Endothelial cell of umbilical vein (primary cell): ENCODE measurements around the gene MICAL3. TPM values are rescaled to one million over a fixed set of nuclear protein-coding genes. Genes with fewer than 3 reads are reported as not detected.

Source experiments
- BruUV-seq: library from RNA; stranded (reverse); fragments of 400-500 nt; replicated peaks from 2 replicates; lab custom pipeline; 2021; lab: Mats Ljungman, UMichigan
- CTCF ChIA-PET: fragments of 300-600, 350-600 bp; sonication (Branson Sonifier 250); formaldehyde crosslinking; loops from one replicate; lab custom pipeline; 2021; ENCODE audit warnings: antibody characterized with exemption, inconsistent platforms; lab: Charles Lee
- POLR2A ChIA-PET: fragments of 300-600, 350-600 bp; sonication (Branson Sonifier 250); formaldehyde crosslinking; loops from one replicate; lab custom pipeline; 2021; ENCODE audit warnings: antibody characterized with exemption, inconsistent platforms; lab: Charles Lee
- DNase-seq: peaks from one replicate; pipeline ENCODE4 v3.0.0-alpha.2; 2011; ENCODE audit warnings: low read depth, low spot score
- FAIRE-seq: peaks from 2 replicates; lab custom pipeline; 2011; peaks lifted over from hg19 to GRCh38; lab: Jason Lieb, UNC
- H2AFZ ChIP-seq: 2 replicates; pipeline ENCODE4 v1.6.0; 2012; ENCODE audit warnings: low read depth, low read length, control low read depth, inconsistent platforms
- H3K27ac ChIP-seq: 2 replicates; pipeline ENCODE4 v1.5.1; 2011; ENCODE audit warnings: low read depth, mild to moderate bottlenecking, control low read depth, low read length, moderate library complexity; ENCODE audit not compliant: insufficient read depth
- H3K27me3 ChIP-seq, 2 experiments: 2 replicates each; pipeline versions ENCODE4 v1.6.0 to v1.6.1; 2011; ENCODE audit warnings: low read length in 2 of 2, mixed read lengths in 1 of 2; ENCODE audit not compliant: control insufficient read depth in 2 of 2, insufficient read depth in 2 of 2
- H3K36me3 ChIP-seq, 2 experiments: 2 replicates in 1 of 2; 3 replicates in 1 of 2; pipeline ENCODE4 v1.5.1; 2011; ENCODE audit warnings: low read length in 2 of 2, mild to moderate bottlenecking in 1 of 2, moderate library complexity in 1 of 2; ENCODE audit not compliant: control insufficient read depth in 2 of 2, insufficient read depth in 2 of 2; ENCODE audit errors: extremely low read depth in 1 of 2
- H3K4me1 ChIP-seq: 3 replicates; pipeline ENCODE4 v1.5.1; 2011; ENCODE audit warnings: mild to moderate bottlenecking, low read length; ENCODE audit not compliant: control insufficient read depth, insufficient read depth; ENCODE audit errors: extremely low read depth
- H3K4me2 ChIP-seq: 2 replicates; pipeline ENCODE4 v1.6.1; 2011; ENCODE audit warnings: low read length, control low read depth, mixed read lengths; ENCODE audit not compliant: insufficient read depth
- H3K4me3 ChIP-seq, 3 experiments: fragments of 200-600 bp in 1 of 3; sonication (generic), shearing (Covaris generic) in 1 of 3; replicated peaks in 1 of 3; 2 replicates each; pipeline ENCODE4 v1.5.1; 2011 to 2016; ENCODE audit warnings: control low read depth in 3 of 3, low read length in 3 of 3, mild to moderate bottlenecking in 2 of 3, inconsistent platforms in 1 of 3, low read depth in 1 of 3, moderate library complexity in 1 of 3; ENCODE audit not compliant: insufficient read depth in 1 of 3
- H3K79me2 ChIP-seq: 2 replicates; pipeline ENCODE4 v1.6.0; 2012; ENCODE audit warnings: low read length, inconsistent platforms; ENCODE audit not compliant: control insufficient read depth, insufficient read depth
- H3K9ac ChIP-seq: replicated peaks from 2 replicates; pipeline ENCODE3; 2011; ENCODE audit warnings: low read length, control low read depth; ENCODE audit not compliant: insufficient read depth; ENCODE audit errors: extremely low read depth
- H3K9me1 ChIP-seq: replicated peaks from 3 replicates; pipeline ENCODE4 v1.6.0; 2011; ENCODE audit warnings: mild to moderate bottlenecking, low read length; ENCODE audit not compliant: control insufficient read depth, insufficient read depth; ENCODE audit errors: extremely low read depth
- H3K9me3 ChIP-seq: replicated peaks from 2 replicates; pipeline ENCODE4 v1.5.1; 2012; ENCODE audit warnings: low read length, inconsistent platforms; ENCODE audit not compliant: control insufficient read depth, insufficient read depth
- H4K20me1 ChIP-seq: replicated peaks from 2 replicates; pipeline ENCODE3; 2011; ENCODE audit warnings: mild to moderate bottlenecking, low read length; ENCODE audit not compliant: control insufficient read depth, insufficient read depth; ENCODE audit errors: extremely low read depth
- EZH2 ChIP-seq: IDR thresholded peaks from 2 replicates; pipeline ENCODE4 v1.6.1; 2012; ENCODE audit warnings: borderline replicate concordance, low read depth, mild to moderate bottlenecking, moderate library complexity, low read length, inconsistent platforms; ENCODE audit not compliant: severe bottlenecking
- FOS ChIP-seq: IDR thresholded peaks from 2 replicates; pipeline ENCODE4 v1.6.1; 2011; ENCODE audit warnings: mild to moderate bottlenecking, low read length, moderate library complexity, borderline replicate concordance; ENCODE audit not compliant: insufficient read depth
- GATA2 ChIP-seq: IDR thresholded peaks from 2 replicates; pipeline ENCODE4 v1.7.0; 2011; ENCODE audit warnings: low read depth, mild to moderate bottlenecking, moderate library complexity, mixed read lengths, low read length; ENCODE audit not compliant: insufficient read length, insufficient read depth
- JUN ChIP-seq: IDR thresholded peaks from 2 replicates; pipeline ENCODE4 v1.6.1; 2011; ENCODE audit warnings: borderline replicate concordance, low read depth; ENCODE audit not compliant: insufficient read length, insufficient read depth
- MYC ChIP-seq: IDR thresholded peaks from one replicate; pipeline ENCODE4 v1.6.1; 2011; ENCODE audit warnings: mild to moderate bottlenecking, low read depth, low read length
- POLR2A ChIP-seq: IDR thresholded peaks from 2 replicates; pipeline ENCODE4 v1.6.1; 2012; ENCODE audit warnings: low read depth, mild to moderate bottlenecking, control low read depth, low read length
- POLR2AphosphoS5 ChIP-seq: IDR thresholded peaks from 2 replicates; pipeline ENCODE4 v1.6.1; 2012; ENCODE audit warnings: low read depth, mild to moderate bottlenecking, control low read depth, low read length, moderate library complexity; ENCODE audit not compliant: insufficient read depth
- dilution Hi-C: fragments of 300-500 bp; cut with MboI; formaldehyde crosslinking; loops from one replicate; pipeline ENCODE4 v1.15.0; 2019; ENCODE audit warnings: low sequenced_read_pairs; ENCODE audit not compliant: extremely low pct_ligation_motif_present
- intact Hi-C: fragments of 100-400 bp; cut with micrococcal nuclease; formaldehyde crosslinking; loops from one replicate; pipeline ENCODE4 v1.10.0; 2022
- polyA plus RNA-seq, 4 experiments: library from polyadenylated mRNA; depleted of rRNA in 3 of 4; stranded (reverse) in 3 of 4; unstranded in 1 of 4; fragments of >200 nt; gene quantifications; 2 replicates each; pipeline versions ENCODE4 v1.2.1 to v1.2.3, GENCODE V29; 2011 to 2012; ENCODE audit warnings: missing spikeins in 1 of 4
- total RNA-seq: library from RNA; stranded (reverse); gene quantifications from 2 replicates; pipeline ENCODE4 v1.2.3, GENCODE V29; 2021
- TF ChIP-seq, protein P1 (sequence below), 2 donors: IDR thresholded peaks; 1 replicate in 1 of 2; 2 replicates in 1 of 2; pipeline ENCODE4 v1.5.1; 2011; ENCODE audit warnings: low read length in 2 of 2, mild to moderate bottlenecking in 2 of 2, moderate library complexity in 2 of 2, control low read depth in 1 of 2, inconsistent platforms in 1 of 2, low read depth in 1 of 2; ENCODE audit not compliant: insufficient read depth in 1 of 2; ENCODE audit errors: extremely low read depth in 1 of 2
- TF ChIP-seq, protein P2 (sequence below): IDR thresholded peaks from 2 replicates; pipeline ENCODE4 v1.6.1; 2011; ENCODE audit not compliant: insufficient read depth, insufficient read length

The MICAL3 gene
- total and polyA plus RNA-seq, 2 donors (not counting 3 experiments of a cell fraction or from before 2014, with no cell fraction given) = 14.5 to 63.7 TPM

DNA sequence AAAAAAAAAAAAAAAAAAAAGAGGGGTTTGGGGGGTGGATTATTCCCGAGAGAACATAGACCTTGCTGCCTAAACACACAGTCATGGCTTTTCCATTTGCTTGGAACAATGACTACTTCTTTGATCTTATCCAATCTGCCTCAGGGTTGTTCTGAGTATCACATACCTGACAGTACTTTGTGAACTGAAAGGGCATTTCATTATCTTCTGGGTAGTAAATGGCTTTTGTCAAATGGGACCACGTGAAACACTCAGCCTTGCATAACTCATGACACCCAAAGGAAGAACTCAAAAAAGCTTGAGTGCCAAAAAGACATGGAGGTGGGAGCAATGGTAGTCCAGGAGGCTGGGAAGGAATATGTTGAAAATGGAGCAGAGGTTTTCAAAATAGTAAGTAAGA lies 126.9 kb downstream of the MICAL3 start:
- Histone ChIP-seq H3K36me3 (peaks cover 3 to 10% of the 10 kb centered on the region in 2 experiments), H3K4me3 (no peak overlapping the region), H3K9me1 (no peaks in the 10 kb centered on the region), H3K27me3 (no peaks in the 10 kb centered on the region), H3K4me2 (no peak overlapping the region), H3K4me1 (no peaks in the 10 kb centered on the region), H2AFZ (no peak overlapping the region), H3K27ac (no peak overlapping the region), H4K20me1 (no peaks in the 10 kb centered on the region), H3K9me3 (no peaks in the 10 kb centered on the region), H3K79me2 (no peaks in the 10 kb centered on the region), H3K9ac (no peak overlapping the region)
- intact Hi-C loops = no loop called here
- FAIRE-seq = no peak
- TF ChIP-seq POLR2AphosphoS5 = no peak
- TF ChIP-seq JUN = no peak
- TF ChIP-seq GATA2 = no peak
- TF ChIP-seq EZH2 = no peak
- TF ChIP-seq FOS = no peak
- TF ChIP-seq POLR2A = no peak
- TF ChIP-seq, protein P1, sequence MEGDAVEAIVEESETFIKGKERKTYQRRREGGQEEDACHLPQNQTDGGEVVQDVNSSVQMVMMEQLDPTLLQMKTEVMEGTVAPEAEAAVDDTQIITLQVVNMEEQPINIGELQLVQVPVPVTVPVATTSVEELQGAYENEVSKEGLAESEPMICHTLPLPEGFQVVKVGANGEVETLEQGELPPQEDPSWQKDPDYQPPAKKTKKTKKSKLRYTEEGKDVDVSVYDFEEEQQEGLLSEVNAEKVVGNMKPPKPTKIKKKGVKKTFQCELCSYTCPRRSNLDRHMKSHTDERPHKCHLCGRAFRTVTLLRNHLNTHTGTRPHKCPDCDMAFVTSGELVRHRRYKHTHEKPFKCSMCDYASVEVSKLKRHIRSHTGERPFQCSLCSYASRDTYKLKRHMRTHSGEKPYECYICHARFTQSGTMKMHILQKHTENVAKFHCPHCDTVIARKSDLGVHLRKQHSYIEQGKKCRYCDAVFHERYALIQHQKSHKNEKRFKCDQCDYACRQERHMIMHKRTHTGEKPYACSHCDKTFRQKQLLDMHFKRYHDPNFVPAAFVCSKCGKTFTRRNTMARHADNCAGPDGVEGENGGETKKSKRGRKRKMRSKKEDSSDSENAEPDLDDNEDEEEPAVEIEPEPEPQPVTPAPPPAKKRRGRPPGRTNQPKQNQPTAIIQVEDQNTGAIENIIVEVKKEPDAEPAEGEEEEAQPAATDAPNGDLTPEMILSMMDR (IDR thresholded peaks at IDR 0.05; ENCODE audit: extremely low read depth in 1 of 2, insufficient read depth in 1 of 2, low read depth in 1 of 2, low read length in 2 of 2) = no peak
- TF ChIP-seq MYC = no peak
- TF ChIP-seq, protein P2, sequence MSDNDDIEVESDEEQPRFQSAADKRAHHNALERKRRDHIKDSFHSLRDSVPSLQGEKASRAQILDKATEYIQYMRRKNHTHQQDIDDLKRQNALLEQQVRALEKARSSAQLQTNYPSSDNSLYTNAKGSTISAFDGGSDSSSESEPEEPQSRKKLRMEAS = no peak
- ChIA-PET POLR2A (no interaction called here), CTCF (interaction anchor here (0.7 to 2.0 kb wide), 2 partner anchors 13 to 178 kb away, joined by 3 to 11 read pairs; no protein-coding TSS in a partner anchor)
- dilution Hi-C loops = no loop called here
- DNase-seq = no peak
- BruUV-seq = no TSS peak
